HG02884 (cell line): ENCODE measurements around the gene HDAC4.

Source experiments
- ATAC-seq: cut with Tn5 transposase; IDR thresholded peaks from one replicate; pipeline ENCODE4 v1.9.1; 2021; ENCODE audit warnings: mild to moderate bottlenecking, moderate library complexity; ENCODE audit not compliant: unreplicated experiment

Gene HDAC4

DNA sequence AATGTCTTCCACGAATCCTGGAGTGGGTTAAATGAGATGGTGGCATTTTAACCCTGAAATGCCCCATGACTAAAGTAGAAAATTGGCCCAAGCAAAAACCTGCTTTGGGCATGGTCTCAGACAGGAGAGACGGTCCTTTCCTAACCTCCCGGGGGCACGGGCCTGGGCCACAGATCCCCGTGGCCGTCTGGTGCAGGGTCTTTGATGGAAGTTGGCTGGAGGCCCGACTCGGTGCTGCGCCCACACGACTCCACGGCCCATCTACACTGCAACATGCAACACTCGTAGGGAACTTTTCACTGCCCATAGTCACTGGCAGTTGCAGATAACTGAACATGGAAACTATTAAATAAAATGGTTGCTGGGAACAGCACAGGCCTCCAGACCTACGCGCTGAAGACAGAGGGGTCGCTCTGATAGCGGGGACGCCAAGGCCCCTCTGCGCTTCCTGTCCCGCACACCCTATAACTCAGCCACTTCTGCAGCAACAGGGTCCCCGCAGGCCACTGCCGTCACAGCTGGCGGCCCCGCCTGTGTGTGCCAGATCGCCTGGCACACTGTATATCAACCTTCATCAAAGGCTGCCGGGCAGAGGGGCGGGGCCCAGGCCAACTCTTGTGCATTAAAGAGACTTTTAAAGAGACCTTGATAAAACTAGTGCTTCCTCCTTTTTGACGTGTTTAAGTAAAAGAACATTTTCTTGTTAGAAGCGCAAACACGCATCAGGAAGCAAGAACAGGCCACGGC, 338.8 kb downstream of the HDAC4 start:
- ATAC-seq, result no peak

GRCh38 chr2:239061121-239061666, 339.6 kb downstream of the HDAC4 start:
- no peak for ATAC-seq

DNA sequence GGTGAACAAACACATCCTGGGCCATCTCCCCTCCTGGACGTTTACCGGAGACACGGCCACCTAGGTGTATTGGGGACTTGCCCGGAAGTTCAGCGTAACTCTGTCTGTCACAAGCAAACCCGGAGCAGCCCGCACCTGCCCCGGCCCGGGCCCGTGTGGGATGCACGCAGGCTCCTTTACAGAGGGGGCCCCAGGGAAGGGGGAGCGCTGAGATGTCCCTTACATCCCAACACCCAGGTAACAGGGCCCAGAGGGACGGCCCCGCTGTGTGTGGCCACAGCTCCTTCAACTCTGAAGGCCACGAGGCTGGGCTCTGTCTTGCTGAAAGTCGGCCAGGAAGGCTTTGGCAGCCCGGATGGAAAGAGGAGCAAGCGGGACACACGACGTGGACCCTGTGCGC, 340.1 kb downstream of the HDAC4 start:
- no peak for ATAC-seq

GRCh38 chr2:239059854-239060253, 341.0 kb downstream of the HDAC4 start:
- ATAC-seq, result no peak

GRCh38 chr2:239058766-239059165, 342.1 kb downstream of the HDAC4 start:
- ATAC-seq, result no peak

DNA sequence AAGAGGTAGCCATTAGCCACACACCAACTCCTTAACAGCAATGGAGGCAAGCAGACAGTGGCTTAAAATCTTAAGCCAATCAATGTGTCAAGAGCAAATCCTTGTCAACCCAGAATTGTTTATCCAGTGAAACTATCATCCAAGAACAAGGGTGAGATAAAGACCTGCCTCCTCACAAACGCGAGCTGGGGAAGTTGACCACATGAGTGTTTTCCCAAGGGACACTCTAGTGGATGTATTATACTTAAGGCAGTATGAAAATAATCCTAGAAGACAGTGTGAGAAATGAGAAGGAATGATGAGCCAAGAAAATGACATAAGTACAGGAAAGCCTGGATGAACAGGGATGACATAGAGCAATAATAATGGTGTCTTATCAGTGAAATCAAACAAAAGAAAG, 343.3 kb downstream of the HDAC4 start:
- ATAC-seq, result no peak

- no peak for ATAC-seq
These were observed 344.2 kb downstream of the HDAC4 start for GRCh38 chr2:239056611-239057010.

GRCh38 chr2:239055756-239056493, 344.9 kb downstream of the HDAC4 start:
- ATAC-seq, result no peak

DNA sequence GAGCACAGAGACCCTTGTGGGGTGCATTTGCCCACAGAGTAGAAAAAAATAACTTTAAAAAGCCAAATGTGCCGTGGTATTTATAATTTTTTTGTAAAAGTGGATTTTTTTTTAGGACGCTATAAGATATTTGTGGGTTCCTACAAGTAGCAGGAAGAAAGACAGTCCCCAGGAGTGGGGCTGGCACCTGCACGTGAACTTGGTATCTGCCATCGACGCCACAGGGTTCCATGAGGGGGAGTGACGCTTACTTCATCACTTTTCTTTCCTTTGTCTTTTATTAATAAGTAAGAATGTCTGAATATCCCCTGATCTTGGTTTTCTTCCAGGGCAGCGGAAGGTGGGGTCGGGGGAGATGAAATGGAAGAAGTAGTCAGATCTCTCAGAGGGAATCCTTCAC, 345.9 kb downstream of the HDAC4 start:
- no peak for ATAC-seq

DNA sequence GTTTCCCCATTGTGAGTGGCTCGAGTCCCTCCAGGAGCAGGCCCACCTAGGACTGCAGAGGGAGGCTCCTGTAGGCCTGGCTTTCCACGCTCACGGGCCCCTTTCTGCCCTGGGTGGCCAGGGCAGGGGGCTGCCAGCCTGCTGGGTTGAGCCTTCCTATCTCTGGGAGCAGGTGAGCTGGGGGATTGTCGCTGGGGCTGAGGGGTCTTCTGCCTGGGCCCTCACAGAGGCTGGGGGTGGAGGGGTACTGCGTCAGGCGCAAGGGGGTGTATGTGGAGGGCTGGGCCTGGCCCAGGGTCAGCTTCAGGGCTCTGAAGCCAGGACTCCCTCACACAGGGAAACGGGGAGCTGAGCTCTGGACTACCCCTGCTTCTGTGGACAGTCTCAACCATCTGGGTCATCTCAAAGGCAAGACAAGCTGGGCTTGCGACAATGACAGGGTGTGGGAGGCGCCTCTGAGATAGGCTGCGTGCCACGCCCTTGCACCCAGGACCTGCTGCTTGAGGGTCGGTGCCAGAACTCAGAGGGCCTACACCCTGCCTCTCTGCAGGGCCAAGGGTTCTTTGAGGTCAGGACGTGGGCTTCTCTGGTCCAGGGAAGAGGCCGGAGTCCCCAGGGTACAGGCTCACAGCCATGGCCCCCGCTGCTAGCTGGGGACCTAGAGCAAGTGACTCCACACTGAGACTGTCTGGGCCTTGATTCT, 346.9 kb downstream of the HDAC4 start:
- ATAC-seq, result no peak

DNA sequence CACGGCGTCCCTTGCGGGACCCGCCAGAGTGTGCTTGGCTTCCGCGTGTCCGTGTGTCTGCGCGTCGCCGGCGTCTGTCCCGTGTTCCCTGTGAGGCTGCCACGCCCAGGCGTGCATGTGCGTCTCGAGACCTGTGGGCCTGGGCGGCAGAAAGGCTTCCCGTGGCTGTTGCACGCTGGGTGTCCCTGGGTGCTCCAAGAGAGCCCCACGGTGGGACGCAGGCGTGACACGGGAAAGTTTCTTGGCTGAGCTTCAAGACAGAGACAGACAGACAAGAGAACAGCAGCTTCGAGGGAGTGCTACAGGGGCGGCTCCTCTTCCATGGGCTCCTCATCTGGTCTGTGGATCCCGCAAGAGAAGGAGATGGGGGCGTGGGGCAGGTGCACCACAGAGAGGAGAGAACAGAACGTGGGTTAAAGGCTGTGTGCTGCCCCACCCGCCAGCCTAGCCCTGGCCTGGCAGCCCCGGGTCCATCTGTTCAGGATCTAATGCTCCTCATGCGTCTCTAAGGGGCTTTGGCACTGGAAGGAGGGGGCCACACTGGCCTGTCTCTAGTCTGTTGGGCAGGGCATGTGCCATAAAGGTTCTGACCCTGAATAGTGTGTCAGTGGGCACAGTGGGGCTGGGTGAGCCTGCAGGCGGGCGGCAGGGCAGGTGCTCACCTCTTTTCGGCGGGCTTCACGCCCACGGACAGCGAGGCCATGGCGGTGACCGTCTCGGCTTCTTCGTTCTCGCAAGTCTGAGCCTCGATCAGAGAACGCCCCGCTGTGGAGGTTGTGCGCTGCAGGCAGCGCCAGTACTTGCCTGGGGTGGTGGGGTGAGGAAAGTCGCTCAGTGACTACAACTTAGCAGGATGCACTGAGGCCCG, 347.8 kb downstream of the HDAC4 start:
- ATAC-seq, result no peak

GRCh38 chr2:239051891-239052445, 348.9 kb downstream of the HDAC4 start:
- ATAC-seq, result no peak

DNA sequence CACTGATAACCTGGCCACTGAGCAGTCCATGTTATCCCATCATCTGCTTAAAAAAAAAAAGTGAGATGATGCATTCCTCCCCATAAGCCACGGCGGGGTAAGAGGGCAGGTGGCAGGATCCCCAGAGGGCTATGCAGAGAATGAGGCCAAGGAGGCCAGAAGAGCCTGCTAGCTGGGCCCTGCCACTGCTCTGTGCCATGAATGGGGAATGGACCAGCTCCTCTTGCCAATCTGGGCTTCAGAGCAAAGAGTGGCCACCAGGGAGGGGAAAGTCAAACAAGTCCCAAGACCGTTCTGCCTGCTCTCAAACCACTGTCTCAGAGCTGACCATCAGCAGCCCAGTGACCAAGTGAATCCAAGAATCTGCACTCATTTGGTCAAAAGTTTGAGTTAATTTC, 350.6 kb downstream of the HDAC4 start:
- no peak for ATAC-seq

DNA sequence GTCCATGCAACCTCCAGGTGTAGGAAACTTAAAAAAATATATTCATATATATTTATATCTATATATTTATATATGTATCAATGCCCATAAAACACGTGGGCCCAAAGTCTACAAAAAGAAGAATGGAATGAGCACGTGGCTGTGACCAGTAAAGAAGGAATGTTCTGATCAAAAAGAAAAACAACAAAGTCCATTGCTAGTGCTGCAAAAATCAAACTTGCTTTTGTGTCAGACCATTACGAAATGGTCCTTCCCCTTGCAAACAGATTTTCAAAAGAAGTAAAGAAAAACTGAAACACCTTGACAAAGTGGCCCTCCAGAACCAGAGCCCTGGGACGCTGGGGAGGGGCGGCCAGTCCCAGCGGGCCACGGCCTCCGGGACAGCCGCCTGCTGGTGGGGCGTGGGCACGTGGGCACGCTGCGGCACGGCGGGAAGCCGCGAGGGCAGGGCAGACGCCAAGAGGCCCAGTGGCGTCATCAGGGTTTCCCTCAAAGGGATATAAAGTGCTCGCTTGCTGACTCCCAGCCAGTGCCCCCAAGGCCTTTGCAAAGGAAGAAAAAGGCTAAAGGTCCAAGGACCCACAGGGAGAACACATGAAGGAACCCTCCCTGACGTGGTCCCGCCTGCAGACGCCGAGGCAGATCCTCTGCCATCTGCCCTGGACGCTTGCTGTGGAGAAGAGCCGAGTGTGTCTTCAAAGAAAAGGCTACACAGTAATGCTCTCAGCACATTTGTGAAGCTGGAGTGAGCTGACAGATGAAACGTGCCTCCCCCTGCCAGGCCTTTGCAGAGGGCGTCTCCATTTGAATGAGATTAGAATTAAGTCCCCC, 351.2 kb downstream of the HDAC4 start:
- ATAC-seq, result no peak

DNA sequence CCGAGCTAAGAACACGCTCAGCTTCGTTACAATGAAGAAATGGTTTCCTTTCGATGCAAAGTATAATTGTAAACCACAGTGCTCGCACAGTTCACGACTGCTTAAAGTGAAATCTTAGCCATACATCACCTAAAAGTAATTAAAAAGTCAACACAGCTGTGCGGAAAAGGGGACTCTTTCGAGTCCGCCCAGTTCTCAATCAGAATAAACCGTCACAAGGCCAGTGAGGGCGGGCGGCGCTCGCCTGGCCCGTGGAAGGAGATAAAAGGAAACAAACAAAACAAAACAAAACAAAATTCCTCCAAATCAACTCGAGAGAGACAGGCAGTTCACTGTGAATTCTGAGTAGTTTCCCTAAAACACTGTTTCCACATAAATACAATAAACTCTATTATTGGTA, 352.1 kb downstream of the HDAC4 start:
- no peak for ATAC-seq

DNA sequence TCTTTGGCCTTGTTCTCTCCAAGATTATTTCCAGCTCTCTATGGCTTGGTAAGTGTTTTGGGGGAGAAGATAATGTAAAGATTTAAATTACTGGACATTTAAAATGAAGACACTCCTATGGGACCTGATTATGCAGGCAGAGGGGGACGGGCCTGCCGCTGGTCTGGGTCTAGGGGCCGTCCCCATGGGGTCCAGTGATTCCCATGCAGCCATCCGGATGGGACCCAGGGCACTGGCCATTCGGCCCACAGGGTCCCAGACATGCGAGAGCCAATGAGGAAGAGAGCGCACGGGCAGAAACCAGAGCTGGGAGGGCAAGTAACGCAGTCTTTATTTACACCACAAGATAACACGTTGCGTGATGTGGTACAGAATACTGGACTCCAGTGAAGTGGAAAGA, 353.0 kb downstream of the HDAC4 start:
- no peak for ATAC-seq

GRCh38 chr2:239047420-239047819, 353.4 kb downstream of the HDAC4 start:
- no peak for ATAC-seq

- no peak for ATAC-seq
These were observed 354.0 kb downstream of the HDAC4 start for GRCh38 chr2:239046822-239047221.

DNA sequence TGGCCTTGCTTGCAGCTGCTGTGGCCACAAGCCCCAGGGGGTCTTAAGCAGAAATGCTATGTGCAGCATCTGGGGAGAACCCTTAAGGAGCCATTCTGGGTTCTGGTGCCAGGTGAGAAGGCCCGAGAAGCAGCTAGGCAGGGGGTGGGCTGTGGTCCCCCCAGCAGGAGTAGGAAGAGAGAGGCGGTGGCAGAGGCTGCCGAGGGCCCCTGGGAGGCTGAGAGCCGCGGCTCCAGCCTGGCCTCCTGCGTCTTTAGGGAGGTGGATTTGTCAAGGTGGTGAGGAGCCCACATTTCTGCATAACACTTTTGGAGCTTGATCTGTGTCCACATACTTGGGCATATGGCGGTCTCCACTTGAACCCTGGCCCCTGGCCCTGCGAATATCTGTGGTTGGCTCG, 356.5 kb downstream of the HDAC4 start:
- no peak for ATAC-seq
